ENCODE measurements around the gene CDK15.
A peak's percentile ranks its signal among the peaks of the same experiment; 100 is the strongest.
"Not testable (repeated sequence)": the region's sequence is repeated elsewhere in the genome, so short reads cannot be mapped to it uniquely, and the experiment has no call there.

Gene CDK15

GRCh38 chr2:201797175-201797840 lies 9.0 kb upstream of the CDK15 start:
- no peak overlapping the region for H2AK5ac ChIP-seq (ENCODE audit: low read length)
- H4K8ac ChIP-seq (ENCODE audit: low read depth, low read length): no peak overlapping the region
- H2BK120ac ChIP-seq (ENCODE audit: low read depth, low read length): no peak overlapping the region
- H3K27ac ChIP-seq (ENCODE audit: low read depth, low read length): no peak overlapping the region
- no CpG with 5 or more reads among the region's 5 CpGs for WGBS (ENCODE audit: extremely low coverage, insufficient coverage, low lambda C conversion rate)
- DNase-seq: no peak
- no peak overlapping the region for H2BK15ac ChIP-seq (replicated peaks; ENCODE audit: low read depth)
- no peak overlapping the region for H3K56ac ChIP-seq (ENCODE audit: low read length)
- H3K9ac ChIP-seq (ENCODE audit: low read length): no peak overlapping the region
- no peak overlapping the region for H3K4ac ChIP-seq (ENCODE audit: low read depth, low read length)
- H3K79me1 ChIP-seq (ENCODE audit: low read length): no peaks in the 10 kb centered on the region
- H3K4me1 ChIP-seq (ENCODE audit: control insufficient read depth, low read depth, low read length): no peaks in the 10 kb centered on the region
- H3K27me3 ChIP-seq (ENCODE audit: insufficient read depth, low read length, poor library complexity): no peaks in the 10 kb centered on the region
- H3K23ac ChIP-seq (ENCODE audit: low read length): no peak overlapping the region
- no peak overlapping the region for H2BK5ac ChIP-seq (ENCODE audit: low read length)
- H4K5ac ChIP-seq (ENCODE audit: low read length): no peak overlapping the region
- H3K79me2 ChIP-seq (ENCODE audit: control insufficient read depth, insufficient read depth, low read length): no peaks in the 10 kb centered on the region
- H3K4me3 ChIP-seq (ENCODE audit: low read length): no peak overlapping the region
- H3K4me2 ChIP-seq (ENCODE audit: low read length): no peak overlapping the region
- H3K36me3 ChIP-seq (ENCODE audit: control insufficient read depth, insufficient read depth, low read length): no peaks in the 10 kb centered on the region
- no peak overlapping the region for H3K18ac ChIP-seq (ENCODE audit: low read length)

GRCh38 chr2:201798252-201798913 lies 8.0 kb upstream of the CDK15 start:
- H2AK5ac ChIP-seq (ENCODE audit: low read length): no peak overlapping the region
- DNase-seq: no peak
- no peak overlapping the region for H3K4me2 ChIP-seq (ENCODE audit: low read length)
- H4K5ac ChIP-seq (ENCODE audit: low read length): no peak overlapping the region
- H3K4me3 ChIP-seq (ENCODE audit: low read length): no peak overlapping the region
- H3K4ac ChIP-seq (ENCODE audit: low read depth, low read length): no peak overlapping the region
- no peak overlapping the region for H3K18ac ChIP-seq (ENCODE audit: low read length)
- no peak overlapping the region for H3K23ac ChIP-seq (ENCODE audit: low read length)
- no peak overlapping the region for H4K8ac ChIP-seq (ENCODE audit: low read depth, low read length)
- H3K56ac ChIP-seq (ENCODE audit: low read length): no peak overlapping the region
- H3K36me3 ChIP-seq (ENCODE audit: control insufficient read depth, insufficient read depth, low read length): no peaks in the 10 kb centered on the region
- no peaks in the 10 kb centered on the region for H3K4me1 ChIP-seq (ENCODE audit: control insufficient read depth, low read depth, low read length)
- no peaks in the 10 kb centered on the region for H3K79me2 ChIP-seq (ENCODE audit: control insufficient read depth, insufficient read depth, low read length)
- no peak overlapping the region for H2BK120ac ChIP-seq (ENCODE audit: low read depth, low read length)
- WGBS (ENCODE audit: extremely low coverage, insufficient coverage, low lambda C conversion rate): no CpG with 5 or more reads among the region's 7 CpGs
- H2BK15ac ChIP-seq (replicated peaks; ENCODE audit: low read depth): peak overlapping the region; percentile 96
- H3K27ac ChIP-seq (ENCODE audit: low read depth, low read length): no peak overlapping the region
- no peaks in the 10 kb centered on the region for H3K79me1 ChIP-seq (ENCODE audit: low read length)
- no peaks in the 10 kb centered on the region for H3K27me3 ChIP-seq (ENCODE audit: insufficient read depth, low read length, poor library complexity)
- no peak overlapping the region for H3K9ac ChIP-seq (ENCODE audit: low read length)
- H2BK5ac ChIP-seq (ENCODE audit: low read length): no peak overlapping the region

- no CpG with 5 or more reads among the region's 2 CpGs for WGBS (ENCODE audit: extremely low coverage, insufficient coverage, low lambda C conversion rate)
- not testable (repeated sequence) for H3K56ac ChIP-seq (ENCODE audit: low read length); H2AK5ac ChIP-seq (ENCODE audit: low read length); H3K9ac ChIP-seq (ENCODE audit: low read length); H3K27me3 ChIP-seq (ENCODE audit: insufficient read depth, low read length, poor library complexity); H4K5ac ChIP-seq (ENCODE audit: low read length); H4K8ac ChIP-seq (ENCODE audit: low read depth, low read length); H3K79me1 ChIP-seq (ENCODE audit: low read length); H3K4me2 ChIP-seq (ENCODE audit: low read length); H3K18ac ChIP-seq (ENCODE audit: low read length); H3K36me3 ChIP-seq (ENCODE audit: control insufficient read depth, insufficient read depth, low read length); H3K79me2 ChIP-seq (ENCODE audit: control insufficient read depth, insufficient read depth, low read length); H3K4me1 ChIP-seq (ENCODE audit: control insufficient read depth, low read depth, low read length); H2BK120ac ChIP-seq (ENCODE audit: low read depth, low read length); H3K27ac ChIP-seq (ENCODE audit: low read depth, low read length); H2BK5ac ChIP-seq (ENCODE audit: low read length); H3K23ac ChIP-seq (ENCODE audit: low read length); H3K4me3 ChIP-seq (ENCODE audit: low read length); H3K4ac ChIP-seq (ENCODE audit: low read depth, low read length)
- peak overlapping the region; percentile 96 for H2BK15ac ChIP-seq (replicated peaks; ENCODE audit: low read depth)
- DNase-seq: peak; percentile 68
These were observed 7.4 kb upstream of the CDK15 start for GRCh38 chr2:201798914-201799285.

GRCh38 chr2:201807452-201807999 lies 1.2 kb downstream of the CDK15 start:
- no peak overlapping the region for H3K4me3 ChIP-seq (ENCODE audit: low read length)
- H4K8ac ChIP-seq (ENCODE audit: low read depth, low read length): no peak overlapping the region
- H3K79me1 ChIP-seq (ENCODE audit: low read length): no peaks in the 10 kb centered on the region
- no peak overlapping the region for H3K27ac ChIP-seq (ENCODE audit: low read depth, low read length)
- DNase-seq: peak; percentile 53
- H2BK15ac ChIP-seq (replicated peaks; ENCODE audit: low read depth): no peak overlapping the region
- H2BK120ac ChIP-seq (ENCODE audit: low read depth, low read length): no peak overlapping the region
- H3K18ac ChIP-seq (ENCODE audit: low read length): peak overlapping the region; percentile 31
- peaks cover 2% of the 10 kb centered on the region for H3K4me1 ChIP-seq (ENCODE audit: control insufficient read depth, low read depth, low read length)
- H2AK5ac ChIP-seq (ENCODE audit: low read length): no peak overlapping the region
- no peak overlapping the region for H3K23ac ChIP-seq (ENCODE audit: low read length)
- H3K36me3 ChIP-seq (ENCODE audit: control insufficient read depth, insufficient read depth, low read length): no peaks in the 10 kb centered on the region
- H3K9ac ChIP-seq (ENCODE audit: low read length): no peak overlapping the region
- no CpG with 5 or more reads among the region's 8 CpGs for WGBS (ENCODE audit: extremely low coverage, insufficient coverage, low lambda C conversion rate)
- H3K27me3 ChIP-seq (ENCODE audit: insufficient read depth, low read length, poor library complexity): no peaks in the 10 kb centered on the region
- H3K4me2 ChIP-seq (ENCODE audit: low read length): no peak overlapping the region
- peak overlapping the region; percentile 37 for H3K4ac ChIP-seq (ENCODE audit: low read depth, low read length)
- no peak overlapping the region for H4K5ac ChIP-seq (ENCODE audit: low read length)
- H3K79me2 ChIP-seq (ENCODE audit: control insufficient read depth, insufficient read depth, low read length): no peaks in the 10 kb centered on the region
- H2BK5ac ChIP-seq (ENCODE audit: low read length): no peak overlapping the region
- H3K56ac ChIP-seq (ENCODE audit: low read length): no peak overlapping the region

DNA sequence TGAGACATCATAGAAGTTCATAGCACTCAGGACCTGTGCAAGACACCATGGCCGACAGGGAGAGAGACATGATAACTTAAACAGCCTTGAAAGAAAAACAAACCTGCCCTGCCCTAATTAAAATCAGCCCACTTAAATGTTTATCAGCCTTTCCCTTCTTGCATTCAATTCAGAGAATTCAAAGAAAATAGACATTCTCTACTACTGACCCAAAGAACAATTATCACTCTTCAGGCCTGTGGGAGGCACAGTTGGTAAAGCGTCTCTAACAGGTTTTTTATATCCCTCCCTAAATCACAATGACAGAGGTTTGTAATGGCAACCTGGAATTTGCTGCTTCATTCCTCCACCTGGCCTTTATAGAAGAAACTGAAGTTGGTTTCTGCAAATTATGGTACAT lies 1.7 kb downstream of the CDK15 start:
- Histone ChIP-seq H3K9ac (ENCODE audit: low read length) (no peak overlapping the region), H2BK120ac (ENCODE audit: low read depth, low read length) (no peak overlapping the region), H3K79me1 (ENCODE audit: low read length) (no peaks in the 10 kb centered on the region), H3K4me2 (ENCODE audit: low read length) (no peak overlapping the region), H2AK5ac (ENCODE audit: low read length) (no peak overlapping the region), H4K8ac (ENCODE audit: low read depth, low read length) (no peak overlapping the region), H3K27me3 (ENCODE audit: insufficient read depth, low read length, poor library complexity) (no peaks in the 10 kb centered on the region), H3K27ac (ENCODE audit: low read depth, low read length) (no peak overlapping the region), H3K4ac (ENCODE audit: low read depth, low read length) (no peak overlapping the region), H3K79me2 (ENCODE audit: control insufficient read depth, insufficient read depth, low read length) (no peaks in the 10 kb centered on the region), H3K23ac (ENCODE audit: low read length) (no peak overlapping the region), H3K36me3 (ENCODE audit: control insufficient read depth, insufficient read depth, low read length) (no peaks in the 10 kb centered on the region), H4K5ac (ENCODE audit: low read length) (no peak overlapping the region), H3K18ac (ENCODE audit: low read length) (no peak overlapping the region), H2BK5ac (ENCODE audit: low read length) (no peak overlapping the region), H3K4me1 (ENCODE audit: control insufficient read depth, low read depth, low read length) (peaks cover 2% of the 10 kb centered on the region), H3K4me3 (ENCODE audit: low read length) (no peak overlapping the region), H2BK15ac (replicated peaks; ENCODE audit: low read depth) (no peak overlapping the region), H3K56ac (ENCODE audit: low read length) (no peak overlapping the region)
- no CpG with 5 or more reads among the region's 2 CpGs for WGBS (ENCODE audit: extremely low coverage, insufficient coverage, low lambda C conversion rate)
- DNase-seq: peak; percentile 40
